WTC11 (cell line): Measurements from ENCODE around the gene MCF2L2. TPM values are rescaled to one million over a fixed set of nuclear protein-coding genes. Genes with fewer than 3 reads are reported as not detected.

Experiments used
- ATAC-seq: fragments of 200-7000 bp; cut with Tn5 transposase; 2 replicates; pipeline ENCODE4 v1.10.0; 2021; ENCODE audit warnings: mild to moderate bottlenecking, moderate library complexity
- CTCF ChIA-PET: fragments of 300-600 bp; sonication (Branson Sonifier 250); formaldehyde crosslinking; loops from one replicate; lab custom pipeline; 2021; ENCODE audit warnings: antibody characterized with exemption; lab: Charles Lee
- POLR2A ChIA-PET: fragments of 350-600 bp; sonication (Branson Sonifier 250); formaldehyde crosslinking; loops from one replicate; lab custom pipeline; 2021; ENCODE audit warnings: antibody characterized with exemption; lab: Charles Lee
- DNase-seq: peaks from one replicate; pipeline ENCODE4 v3.0.0; 2021; ENCODE audit warnings: low spot score
- H3K27ac Mint-ChIP-seq: 2 replicates; pipeline ENCODE4 v1.8.0; 2021; ENCODE audit warnings: mixed read lengths
- H3K27me3 Mint-ChIP-seq: 2 replicates; pipeline ENCODE4 v1.8.0; 2021; ENCODE audit warnings: low read depth, mild to moderate bottlenecking, moderate library complexity, mixed read lengths
- H3K36me3 Mint-ChIP-seq: 2 replicates; pipeline ENCODE4 v1.8.0; 2021; ENCODE audit warnings: mixed read lengths
- H3K4me1 Mint-ChIP-seq: 2 replicates; pipeline ENCODE4 v1.8.0; 2022; ENCODE audit warnings: mixed read lengths
- H3K4me3 Mint-ChIP-seq: 2 replicates; pipeline ENCODE4 v1.8.0; 2021; ENCODE audit warnings: mild to moderate bottlenecking, moderate library complexity, mixed read lengths
- H3K9me3 Mint-ChIP-seq: 2 replicates; pipeline ENCODE4 v1.8.0; 2021; ENCODE audit warnings: mixed read lengths
- AR ChIP-seq: fragments of 250-450 bp; sonication (Bioruptor Pico); IDR thresholded peaks from 2 replicates; pipeline ENCODE4 v1.9.0; 2021; ENCODE audit warnings: mild to moderate bottlenecking
- ATF2 ChIP-seq: sonication (generic); formaldehyde crosslinking; IDR thresholded peaks from 2 replicates; pipeline ENCODE4 v1.8.1; 2022; ENCODE audit warnings: low read depth, missing genetic modification reagents, borderline replicate concordance
- CTCF ChIP-seq: fragments of 200-600 bp; IDR thresholded peaks from 2 replicates; pipeline ENCODE4 v1.8.0; 2022; ENCODE audit warnings: antibody characterized with exemption
- E2F1 ChIP-seq: sonication (generic); formaldehyde crosslinking; IDR thresholded peaks from 2 replicates; pipeline ENCODE4 v1.8.0; 2022; ENCODE audit warnings: mild to moderate bottlenecking, missing genetic modification reagents
- FOXP4 ChIP-seq: sonication (generic); formaldehyde crosslinking; IDR thresholded peaks from 2 replicates; pipeline ENCODE4 v1.8.0; 2022; ENCODE audit warnings: mild to moderate bottlenecking, missing genetic modification reagents
- IRF2 ChIP-seq: sonication (generic); formaldehyde crosslinking; IDR thresholded peaks from 2 replicates; pipeline ENCODE4 v1.8.0; 2022; ENCODE audit warnings: low read depth, missing genetic modification reagents, borderline replicate concordance
- JAZF1 ChIP-seq: fragments of 250-450 bp; sonication (Bioruptor Pico); IDR thresholded peaks from 2 replicates; pipeline ENCODE4 v1.9.0; 2021; ENCODE audit warnings: moderate library complexity, mild to moderate bottlenecking, inconsistent platforms
- NFYB ChIP-seq: sonication (generic); formaldehyde crosslinking; conservative IDR thresholded peaks from 2 replicates; pipeline ENCODE4 v1.8.0; 2022; ENCODE audit warnings: low read depth, missing genetic modification reagents
- NR1H2 ChIP-seq: sonication (generic); formaldehyde crosslinking; IDR thresholded peaks from 2 replicates; pipeline ENCODE4 v1.9.0; 2021; ENCODE audit warnings: mild to moderate bottlenecking, moderate library complexity, missing genetic modification reagents
- NR2C2 ChIP-seq: sonication (generic); formaldehyde crosslinking; IDR thresholded peaks from 2 replicates; pipeline ENCODE4 v1.8.0; 2022; ENCODE audit warnings: mild to moderate bottlenecking, missing genetic modification reagents
- PREB ChIP-seq: sonication (generic); formaldehyde crosslinking; IDR thresholded peaks from 2 replicates; pipeline ENCODE4 v1.8.1; 2022; ENCODE audit warnings: mild to moderate bottlenecking, missing genetic modification reagents, moderate library complexity, borderline replicate concordance
- PRRX2 ChIP-seq: fragments of 250-450 bp; sonication (Bioruptor Pico); IDR thresholded peaks from 2 replicates; pipeline ENCODE4 v1.8.0; 2021; ENCODE audit warnings: mild to moderate bottlenecking
- RELA ChIP-seq: sonication (generic); formaldehyde crosslinking; IDR thresholded peaks from 2 replicates; pipeline ENCODE4 v1.8.1; 2022; ENCODE audit warnings: missing genetic modification reagents, mild to moderate bottlenecking, borderline replicate concordance
- SP1 ChIP-seq: sonication (generic); formaldehyde crosslinking; conservative IDR thresholded peaks from 2 replicates; pipeline ENCODE4 v1.8.1; 2022; ENCODE audit warnings: missing genetic modification reagents
- TCF7 ChIP-seq: sonication (generic); formaldehyde crosslinking; IDR thresholded peaks from 2 replicates; pipeline ENCODE4 v1.8.0; 2022; ENCODE audit warnings: mild to moderate bottlenecking, low read depth, missing genetic modification reagents, moderate library complexity
- TEAD4 ChIP-seq: sonication (generic); formaldehyde crosslinking; IDR thresholded peaks from 2 replicates; pipeline ENCODE4 v1.8.0; 2022; ENCODE audit warnings: mild to moderate bottlenecking, missing genetic modification reagents
- ZNF219 ChIP-seq: sonication (generic); formaldehyde crosslinking; IDR thresholded peaks from 2 replicates; pipeline ENCODE4 v1.8.0; 2023; ENCODE audit warnings: missing genetic modification reagents, mild to moderate bottlenecking, borderline replicate concordance
- ZNF232 ChIP-seq: sonication (generic); formaldehyde crosslinking; IDR thresholded peaks from 2 replicates; pipeline ENCODE4 v1.8.0; 2022; ENCODE audit warnings: mild to moderate bottlenecking, missing genetic modification reagents
- ZNF671 ChIP-seq: fragments of 250-450 bp; sonication (Bioruptor Pico); IDR thresholded peaks from 2 replicates; pipeline ENCODE4 v1.8.0; 2021; ENCODE audit warnings: mild to moderate bottlenecking
- total RNA-seq: library from RNA; stranded (reverse); gene quantifications from 3 replicates; pipeline ENCODE4 v1.2.3, GENCODE V29; 2021

Gene MCF2L2
- total RNA-seq, 1 experiment from 2014 or later, result 7.5 TPM

- Mint-ChIP-seq H3K9me3 (no peaks in the 10 kb centered on the region), H3K27ac (no peak overlapping the region), H3K27me3 (peaks cover 46% of the 10 kb centered on the region), H3K36me3 (no peaks in the 10 kb centered on the region), H3K4me1 (peaks cover 10% of the 10 kb centered on the region), H3K4me3 (peak overlapping the region; percentile 63)
- no peak for ATAC-seq
- DNase-seq, result no peak
- CTCF ChIA-PET, result interaction anchor here (0.9 to 1.6 kb wide), 2 partner anchors 13 to 219 kb away, joined by 3 to 6 read pairs; no protein-coding TSS in a partner anchor
- TF ChIP-seq PREB (CRISPR knock-in tag) (no peak), TCF7 (CRISPR knock-in tag) (no peak), IRF2 (CRISPR knock-in tag) (no peak), SP1 (no peak), NR2C2 (no peak), PRRX2 (CRISPR knock-in tag) (no peak), ZNF219 (no peak), NFYB (CRISPR knock-in tag) (no peak), JAZF1 (CRISPR knock-in tag) (no peak), NR1H2 (CRISPR knock-in tag) (no peak), CTCF (no peak), AR (no peak), ZNF232 (no peak), TEAD4 (CRISPR knock-in tag) (no peak), E2F1 (CRISPR knock-in tag) (no peak), ZNF671 (no peak), FOXP4 (CRISPR knock-in tag) (no peak), RELA (CRISPR knock-in tag) (no peak), ATF2 (CRISPR knock-in tag) (no peak)
- POLR2A ChIA-PET, result no interaction called here
These were observed 264.9 kb downstream of the MCF2L2 start for GRCh38 chr3:183163563-183163962.
